DMS53 treated with DMSO at 0.1 percent for 48 hours (cell line): Measurements from ENCODE around the gene ATP11A.

Experiments used
- DNase-seq: peaks from one replicate; lab custom pipeline; 2025; ENCODE audit not compliant: unreplicated experiment; lab: John Stamatoyannopoulos, UW

ATP11A gene

DNA sequence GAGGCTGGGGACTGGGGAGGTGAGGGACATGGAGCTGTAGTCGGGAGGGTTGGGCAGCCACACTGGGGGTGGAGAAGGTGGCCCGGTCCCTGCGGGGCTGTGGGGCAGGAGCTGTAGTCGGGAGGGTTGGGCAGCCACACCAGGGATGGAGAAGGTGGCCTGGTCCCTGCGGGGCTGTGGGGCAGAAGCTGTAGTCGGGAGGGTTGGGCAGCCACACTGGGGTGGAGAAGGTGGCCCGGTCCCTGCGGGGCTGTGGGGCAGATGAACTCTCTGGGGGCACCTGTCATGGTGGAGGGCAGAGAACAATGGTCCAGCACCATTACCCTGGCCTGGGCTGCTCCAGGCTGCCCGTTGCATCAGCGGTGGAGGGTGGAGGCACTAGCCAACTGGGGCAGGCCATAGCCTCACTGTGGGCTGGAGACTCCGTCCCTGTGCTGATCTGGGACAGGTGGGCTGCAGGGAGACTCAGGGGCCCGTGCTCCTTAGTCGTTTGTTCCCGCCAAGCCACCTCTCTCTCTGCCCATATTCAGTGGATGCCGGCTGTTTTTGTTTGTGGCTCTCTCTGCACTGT lies 51.4 kb downstream of the ATP11A start:
- no peak for DNase-seq

DNA sequence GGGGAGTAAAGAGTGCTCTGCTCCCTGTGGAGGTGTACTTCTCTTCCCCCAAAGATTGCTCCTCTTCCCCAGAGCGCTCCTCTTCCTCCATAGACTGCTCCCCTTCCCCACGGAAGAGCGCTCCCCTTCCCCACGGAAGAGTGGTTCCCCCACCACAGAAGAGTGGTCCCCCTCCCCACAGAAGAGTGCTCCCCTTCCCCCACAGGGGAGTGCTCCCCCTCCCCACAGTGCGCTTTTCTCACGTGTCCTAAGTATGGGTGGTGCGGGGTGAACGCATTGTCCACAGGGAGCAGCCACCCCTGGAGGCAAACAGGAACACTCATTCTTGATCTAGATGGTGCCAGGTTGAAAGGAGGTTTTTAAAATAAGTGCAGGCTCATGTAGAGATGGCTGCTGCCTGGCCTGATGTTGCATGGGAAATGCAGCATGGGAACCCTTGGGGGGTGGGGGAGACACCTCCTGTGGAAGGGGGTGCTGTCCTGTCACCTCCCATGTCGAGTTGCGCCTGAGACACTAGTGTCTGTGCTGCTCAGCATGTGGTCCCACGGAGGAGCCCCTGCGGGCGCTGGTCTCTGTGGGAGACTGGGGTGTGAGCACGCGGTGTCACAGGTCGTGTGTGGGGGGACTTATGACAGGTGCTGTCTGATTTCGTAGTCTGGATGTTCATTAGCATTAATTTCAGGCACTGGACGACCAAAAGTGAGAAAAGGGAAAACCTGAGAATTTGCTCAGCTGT lies 52.2 kb downstream of the ATP11A start:
- DNase-seq: no peak

DNA sequence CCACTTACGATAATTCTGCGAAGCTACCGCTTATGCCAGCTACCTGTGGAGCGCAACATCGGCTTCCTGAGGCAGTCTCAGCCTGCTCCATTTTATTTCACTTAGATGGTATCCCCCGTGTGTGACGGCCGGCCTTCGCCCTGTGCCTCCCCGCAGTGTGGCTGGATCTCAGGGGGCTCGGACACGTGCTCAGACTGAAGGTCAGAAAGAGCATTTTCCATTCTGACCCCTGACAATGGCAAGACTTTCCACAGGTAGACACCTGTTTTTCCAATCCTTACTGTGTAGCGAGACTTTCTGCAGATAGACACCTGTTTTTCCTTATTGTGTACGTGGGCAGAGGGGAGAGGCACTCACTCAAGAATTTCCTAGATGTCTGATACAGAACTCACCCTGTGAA lies 52.7 kb downstream of the ATP11A start:
- no peak for DNase-seq

DNA sequence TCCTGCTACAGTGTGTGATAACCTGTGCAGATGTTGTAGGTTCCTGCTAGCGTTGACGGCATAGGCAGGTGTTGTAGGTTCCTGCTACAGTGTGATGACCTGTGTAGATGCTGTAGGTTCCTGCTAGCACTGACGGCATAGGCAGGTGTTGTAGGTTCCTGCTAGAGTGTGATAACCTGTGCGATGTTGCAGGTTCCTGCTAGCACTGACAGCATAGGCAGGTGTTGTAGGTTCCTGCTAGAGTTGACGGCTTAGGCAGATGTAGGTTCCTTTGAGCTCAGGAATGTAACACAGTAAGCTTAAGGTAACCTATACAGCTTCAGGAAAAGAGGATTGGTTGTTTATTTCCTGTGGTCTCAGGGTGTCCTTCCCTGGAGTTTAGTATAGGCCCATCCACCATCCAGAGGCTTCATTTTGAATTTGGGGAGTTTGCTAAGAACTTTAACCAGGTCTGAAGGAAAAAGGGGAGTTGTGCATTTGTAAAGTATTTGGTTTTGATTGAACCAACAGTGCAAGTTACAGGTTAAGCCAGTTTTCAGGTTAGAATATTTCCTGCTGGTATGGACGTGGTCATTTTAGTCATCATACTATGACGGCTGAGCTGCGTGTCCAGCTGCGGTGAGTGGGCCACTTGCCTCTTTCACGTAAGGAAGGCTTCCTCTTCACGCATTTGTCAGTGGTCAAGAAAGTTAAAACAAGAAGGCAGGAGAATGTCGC lies 53.8 kb downstream of the ATP11A start:
- no peak for DNase-seq

DNA sequence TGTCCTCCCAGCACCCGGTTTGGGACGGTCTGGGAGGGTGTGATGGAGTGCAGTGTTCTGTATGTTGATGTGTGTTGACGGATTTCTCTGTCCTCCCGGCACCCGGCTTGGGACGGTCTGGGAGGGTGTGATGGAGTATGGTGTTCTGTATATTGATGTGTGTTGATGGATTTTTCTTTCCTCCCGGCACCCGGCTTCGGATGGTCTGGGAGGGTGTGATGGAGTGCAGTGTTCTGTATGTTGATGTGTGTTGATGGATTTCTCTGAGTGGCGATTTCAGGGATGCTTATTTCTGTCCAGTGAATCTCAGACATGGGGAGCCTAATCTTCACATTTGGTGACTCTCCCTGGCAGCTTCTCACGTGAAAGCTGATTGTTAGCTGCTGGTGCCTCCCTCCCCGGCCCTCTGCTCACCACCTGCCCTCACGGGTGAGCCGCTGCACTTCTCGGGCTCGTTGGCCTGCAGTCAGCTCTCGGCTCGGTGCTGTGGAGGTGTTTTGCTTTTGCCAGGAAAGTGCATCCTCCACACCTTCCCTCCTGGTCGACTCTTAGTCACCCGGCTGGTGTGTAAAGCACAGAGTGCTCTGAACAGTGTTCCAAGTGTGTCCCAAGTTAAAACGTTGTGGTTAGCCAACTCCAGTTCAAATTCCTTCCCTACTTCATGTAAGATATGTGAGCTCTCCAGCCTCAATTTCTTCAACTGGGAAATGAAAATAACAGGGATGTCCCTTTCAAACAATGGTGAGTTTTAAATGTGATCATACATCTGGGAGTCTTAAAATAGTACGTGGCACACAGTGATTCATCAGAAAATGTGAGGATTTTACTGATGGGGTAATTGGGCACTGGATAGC lies 54.6 kb downstream of the ATP11A start:
- no peak for DNase-seq

DNA sequence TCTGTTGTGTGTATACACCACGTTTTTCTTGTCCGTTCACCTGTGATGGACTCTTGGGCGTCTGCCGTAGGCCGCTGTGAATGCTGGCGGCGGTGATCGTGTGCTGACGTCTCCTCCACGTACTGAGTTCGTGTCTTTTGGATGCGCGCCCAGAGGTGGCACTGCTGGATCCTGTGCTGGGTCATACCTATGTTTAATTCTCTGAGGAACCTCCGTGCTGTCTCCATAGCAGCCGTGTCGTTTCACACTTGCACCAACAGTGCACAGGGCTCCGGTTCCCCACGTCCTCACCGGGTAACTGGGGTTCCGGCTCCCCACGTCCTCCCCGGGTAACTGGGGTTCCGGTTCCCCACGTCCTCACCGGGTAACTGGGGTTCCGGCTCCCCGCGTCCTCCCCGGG lies 56.2 kb downstream of the ATP11A start:
- no peak for DNase-seq

DNA sequence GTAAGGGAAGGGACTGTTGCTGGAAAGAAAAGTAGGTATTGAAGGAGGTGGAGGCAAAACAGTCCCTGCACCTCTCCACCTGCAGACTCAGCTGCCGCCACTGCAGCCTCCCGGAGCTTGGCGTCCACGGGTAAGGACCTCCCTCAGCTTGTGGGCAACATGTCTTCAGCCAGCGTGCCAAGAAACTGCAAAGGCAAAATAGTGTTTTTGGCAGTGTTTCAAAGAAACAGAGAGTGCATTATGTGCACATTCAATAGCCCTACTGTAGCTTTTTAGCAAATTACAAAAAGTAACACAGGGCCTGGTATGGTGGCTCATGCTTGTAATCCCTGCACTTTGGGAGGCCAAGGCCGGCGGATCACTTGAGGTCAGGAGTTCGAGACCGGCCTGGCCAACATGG lies 57.4 kb downstream of the ATP11A start:
- DNase-seq: no peak

DNA sequence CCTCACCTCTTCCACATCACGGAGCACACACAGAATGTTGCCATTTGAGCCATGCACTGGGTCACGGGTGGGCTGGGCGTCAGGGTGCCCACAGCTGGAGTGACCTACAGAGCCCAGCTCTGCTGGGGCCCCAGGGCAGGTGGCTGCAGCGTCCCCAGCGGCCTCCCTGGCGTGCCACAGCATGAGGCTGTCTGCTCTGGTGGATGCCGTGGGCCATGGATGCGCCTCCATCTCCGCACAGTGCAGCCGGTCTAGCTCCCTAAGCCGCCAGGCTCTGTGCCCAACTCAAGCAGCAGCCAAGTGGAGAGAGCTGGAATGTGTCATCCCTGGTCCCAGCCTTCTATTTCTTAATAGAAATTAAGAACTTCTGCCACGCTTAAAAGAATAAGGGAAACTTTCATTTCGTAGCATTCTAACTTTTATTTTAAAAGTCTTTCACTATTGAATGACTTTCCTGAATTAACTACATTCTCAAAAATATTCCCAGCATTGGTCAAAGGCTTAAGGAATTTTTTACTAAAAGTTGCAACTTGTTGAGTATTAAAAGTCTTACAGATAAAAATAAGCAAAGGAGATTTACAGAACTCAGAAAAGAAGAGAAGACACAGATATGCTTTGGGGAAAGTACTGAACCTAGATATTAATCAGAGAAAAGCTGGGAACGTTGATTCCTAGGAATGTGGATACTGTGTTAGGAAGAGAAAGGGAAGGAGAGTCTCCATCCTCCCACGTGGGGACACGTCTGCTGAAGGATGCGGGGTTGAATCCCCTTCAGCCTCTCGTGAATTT lies 59.3 kb downstream of the ATP11A start:
- DNase-seq: no peak

DNA sequence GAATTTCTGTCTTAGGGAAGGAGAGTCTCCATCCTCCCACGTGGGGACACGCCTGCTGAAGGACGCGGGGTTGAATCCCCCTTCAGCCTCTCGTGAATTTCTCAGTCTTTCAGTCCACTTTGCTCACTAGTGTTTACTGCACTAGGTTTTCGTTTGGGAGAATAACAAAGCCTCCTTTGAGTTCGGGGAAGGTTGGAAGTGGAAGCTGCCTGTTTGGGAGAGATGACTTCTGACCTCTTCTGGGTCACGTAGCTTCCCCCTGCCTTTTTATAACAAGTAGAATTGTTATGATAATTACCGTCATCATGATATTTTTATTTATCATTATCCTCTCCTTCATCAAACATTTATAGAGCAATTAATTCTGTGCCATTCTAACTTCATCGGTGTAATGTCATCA lies 60.7 kb downstream of the ATP11A start:
- DNase-seq: no peak

DNA sequence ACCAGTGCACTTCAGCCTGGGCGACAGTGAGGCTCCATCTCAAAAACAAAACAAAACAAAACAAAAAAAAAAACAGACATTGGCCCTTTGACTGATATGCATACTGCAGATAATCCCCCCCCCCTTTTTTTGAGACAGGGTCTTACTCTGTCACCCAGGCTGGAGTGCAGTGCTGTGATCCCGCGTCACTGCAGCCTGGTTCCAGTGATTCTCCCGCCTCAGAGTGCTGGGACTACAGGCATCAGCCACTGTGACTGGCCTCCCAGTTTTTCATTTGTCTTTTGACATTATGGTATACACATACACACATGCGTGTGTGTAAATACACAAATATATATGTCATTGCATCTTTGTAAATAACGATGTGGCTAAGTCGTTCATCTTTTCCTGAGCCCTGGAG lies 61.8 kb downstream of the ATP11A start:
- no peak for DNase-seq

DNA sequence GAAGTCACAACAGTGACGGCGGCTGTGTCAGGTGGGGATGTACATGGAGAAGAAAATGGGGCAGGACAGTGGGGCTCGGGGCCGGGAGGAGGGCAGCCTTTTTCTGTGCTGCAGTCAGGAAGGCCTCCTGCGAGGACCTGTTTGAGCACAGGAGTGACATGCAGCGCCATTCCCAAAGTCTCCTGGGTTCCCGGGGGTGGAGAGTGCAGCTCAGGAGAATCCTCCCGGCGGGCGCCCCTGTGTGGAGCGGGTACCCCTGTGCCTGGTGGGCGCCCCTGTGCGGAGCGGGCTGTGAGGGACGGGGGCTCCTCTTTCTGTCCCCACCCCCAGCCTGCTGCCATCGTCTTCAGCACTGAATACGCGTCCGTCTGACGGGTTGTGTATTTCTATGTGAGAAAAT lies 62.4 kb downstream of the ATP11A start:
- no peak for DNase-seq

DNA sequence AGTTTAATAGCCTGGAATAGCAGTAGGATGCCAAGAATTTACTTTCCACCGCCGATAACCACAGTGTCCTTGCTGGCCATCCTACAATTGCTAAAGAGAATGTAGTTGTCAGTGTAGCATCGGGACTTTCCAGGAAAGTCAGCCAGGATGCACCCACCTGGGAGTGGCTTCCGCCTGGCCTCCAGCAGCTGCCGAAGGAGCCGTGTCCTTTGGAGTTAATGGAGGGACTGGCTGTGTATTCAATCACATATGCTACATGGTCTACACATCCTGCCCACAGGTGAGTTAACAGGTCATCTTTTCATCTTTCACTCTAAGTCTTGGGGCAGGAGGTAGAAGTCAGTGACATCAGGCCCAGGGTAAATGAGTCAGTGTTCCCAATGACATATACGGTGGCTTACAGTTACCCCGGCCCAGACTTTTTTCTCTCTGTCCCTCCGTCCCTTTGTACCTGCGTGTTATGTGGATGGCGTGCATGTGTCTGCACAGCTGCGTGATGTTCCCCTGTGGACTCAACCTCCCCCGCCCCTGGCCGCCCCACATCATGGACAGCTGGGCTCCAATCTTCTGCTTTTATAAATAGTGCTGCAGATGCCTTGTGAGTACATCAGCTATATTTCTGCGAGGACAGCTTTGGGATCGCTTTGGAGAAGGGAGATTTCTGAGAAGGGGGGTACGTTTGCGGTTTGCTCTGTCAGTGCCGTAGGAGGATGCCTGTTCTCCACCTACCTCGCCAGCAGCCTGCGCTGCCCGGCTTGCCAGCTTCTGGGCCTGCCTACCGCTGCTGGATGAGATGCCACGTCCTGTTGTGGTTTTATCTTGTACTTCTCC lies 63.1 kb downstream of the ATP11A start:
- DNase-seq: no peak

DNA sequence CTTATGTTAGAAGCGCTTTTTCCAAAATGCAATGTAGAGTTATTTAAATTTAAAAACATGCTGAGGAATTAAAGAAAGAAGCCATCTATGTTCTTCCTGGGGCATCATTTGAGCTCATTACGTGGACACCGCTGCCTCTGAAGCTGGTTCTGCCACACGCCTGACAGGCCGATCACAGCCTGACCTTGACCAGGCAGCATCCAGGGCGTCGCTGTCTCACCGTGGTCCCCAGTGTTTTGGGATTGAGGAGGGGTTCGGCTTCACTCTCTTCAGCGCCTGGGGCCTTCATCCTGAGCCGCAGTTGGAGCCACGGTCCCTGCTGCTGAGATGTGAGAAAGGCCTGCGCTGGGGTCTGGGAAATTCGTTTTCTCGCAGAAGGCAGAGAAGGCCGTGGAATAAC lies 64.0 kb downstream of the ATP11A start:
- no peak for DNase-seq

DNA sequence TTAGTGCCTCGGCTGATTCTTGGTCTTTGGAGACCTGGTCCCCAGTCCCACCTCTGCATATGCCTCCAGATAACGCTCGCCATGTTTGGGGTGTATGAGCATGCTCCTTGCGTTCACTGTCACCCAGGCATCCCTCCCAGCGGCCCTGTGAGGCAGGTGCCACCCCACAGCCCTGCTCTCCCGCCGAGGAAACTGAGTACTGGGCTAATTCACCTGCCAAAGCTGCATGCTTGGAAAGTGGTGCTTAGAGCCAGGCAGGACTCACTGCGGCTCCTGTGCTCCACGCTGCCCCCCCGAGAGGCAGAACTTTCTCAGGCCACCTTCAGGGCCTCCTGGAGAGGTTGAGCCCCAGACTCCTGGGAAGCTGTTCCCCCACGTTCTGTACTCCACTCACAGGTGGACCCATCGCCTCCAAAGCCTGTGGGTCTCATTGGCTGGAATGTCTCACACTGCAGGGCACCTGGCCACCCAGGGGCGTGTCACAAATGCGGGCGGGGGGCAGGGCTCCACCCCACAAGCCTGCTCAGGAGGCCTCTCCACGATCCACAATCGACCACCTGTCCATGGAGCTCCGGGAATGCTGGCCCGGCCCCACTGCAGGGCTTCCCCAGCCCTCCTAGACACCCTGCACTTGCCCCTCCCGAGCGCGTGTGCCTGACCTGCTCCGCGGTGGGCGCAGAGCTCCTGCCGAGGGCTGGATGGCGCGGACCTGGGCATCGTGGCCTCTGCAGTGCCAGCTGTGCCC lies 64.6 kb downstream of the ATP11A start:
- DNase-seq: no peak

DNA sequence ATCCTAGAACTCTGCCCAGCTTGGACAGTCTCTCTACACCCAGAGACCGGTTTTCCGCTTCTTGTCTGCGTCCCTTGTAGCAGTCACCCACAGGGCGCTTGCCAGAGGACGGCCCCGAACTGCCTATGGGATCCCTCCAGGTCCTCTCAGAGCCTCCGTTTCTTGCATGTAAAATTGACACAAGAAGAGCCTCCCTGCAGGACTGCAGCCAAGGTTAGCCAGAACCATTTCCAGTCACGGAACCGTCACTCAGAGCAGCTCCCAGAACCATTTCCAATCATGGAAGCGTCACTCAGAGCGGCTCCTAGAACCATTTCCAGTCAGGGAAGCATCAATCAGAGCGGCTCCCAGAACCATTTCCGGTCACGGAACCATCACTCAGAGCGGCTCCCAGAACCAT lies 65.5 kb downstream of the ATP11A start:
- DNase-seq: no peak

DNA sequence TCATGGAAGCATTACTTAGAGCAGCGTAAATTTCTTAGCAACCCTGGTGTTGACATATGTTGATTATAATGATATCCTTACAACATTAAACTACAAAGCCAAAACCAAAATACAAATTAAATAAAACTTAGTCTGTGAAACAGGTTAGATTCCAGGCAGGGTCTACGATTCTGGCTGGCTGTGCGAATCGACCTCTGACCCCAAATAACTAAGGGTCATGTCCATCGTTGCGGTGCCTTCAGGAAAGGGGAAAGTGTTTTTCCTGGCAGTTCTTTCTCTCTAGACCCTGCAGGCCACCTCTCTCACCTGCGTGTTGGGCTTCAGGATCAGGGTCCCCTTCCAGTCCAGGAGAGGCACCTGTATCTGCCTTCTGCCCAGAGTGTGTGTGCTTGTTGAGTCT lies 66.2 kb downstream of the ATP11A start:
- no peak for DNase-seq

DNA sequence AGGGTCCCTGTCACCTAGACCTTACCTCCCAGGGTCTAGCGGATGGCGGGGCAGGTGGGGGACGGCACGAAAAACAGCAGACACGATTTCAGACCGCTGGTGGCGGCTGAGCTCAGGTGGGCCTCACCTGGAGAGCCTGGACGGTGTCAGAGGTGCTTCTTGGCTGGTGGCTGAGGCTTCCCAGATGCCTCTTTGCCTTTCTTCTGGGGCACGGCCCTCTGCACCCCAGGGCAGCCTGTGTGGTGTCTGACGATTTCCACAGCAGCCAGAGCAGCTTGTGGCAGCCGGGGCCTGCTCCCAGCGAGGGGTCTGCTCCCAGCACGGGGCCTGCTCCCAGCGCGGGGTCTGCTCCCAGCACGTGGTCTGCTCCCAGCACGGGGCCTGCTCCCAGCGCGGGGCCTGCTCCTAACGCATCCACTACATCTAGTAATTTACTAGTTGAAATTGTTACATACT lies 66.7 kb downstream of the ATP11A start:
- DNase-seq: no peak

DNA sequence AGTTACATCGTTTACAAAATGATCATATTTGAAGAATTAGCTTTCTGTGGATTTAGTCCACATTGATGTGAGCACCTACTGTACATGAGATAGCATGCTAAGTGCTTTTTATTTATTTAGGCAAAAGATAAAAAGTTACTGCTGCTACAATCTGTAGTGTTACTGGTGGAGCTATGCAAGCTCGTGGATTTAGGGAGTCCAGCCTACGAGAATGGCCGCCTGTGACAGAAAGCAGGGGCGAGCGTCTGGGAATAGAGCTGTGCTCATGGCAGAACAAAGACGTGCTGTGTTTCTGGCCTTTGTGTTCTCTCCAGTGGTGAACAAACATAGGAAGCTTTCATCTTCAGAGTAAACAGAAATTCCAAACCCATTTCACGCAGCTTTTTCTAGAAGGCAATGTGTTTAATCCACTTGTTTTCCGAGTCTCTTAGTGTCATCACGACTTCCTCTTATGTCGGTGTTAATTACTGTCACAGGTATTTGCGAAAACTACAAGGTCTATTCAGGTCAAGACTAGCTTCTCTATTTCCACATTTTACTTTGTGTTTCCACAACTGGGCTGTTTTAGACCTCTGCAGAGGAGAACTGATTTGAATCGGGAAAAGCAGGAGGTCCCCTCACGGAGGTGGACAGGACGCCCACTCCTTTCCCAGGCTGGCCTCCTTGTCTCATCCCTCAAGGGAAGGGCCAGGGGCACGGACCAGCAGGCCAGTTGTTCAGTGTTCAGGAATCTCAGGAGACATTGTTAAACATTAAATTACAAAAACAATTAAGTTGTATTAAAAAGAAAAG lies 67.3 kb downstream of the ATP11A start:
- peak; percentile 41 for DNase-seq
